Tibial nerve (tissue), 3 donors: ENCODE results near the gene ZBTB47.

Experiments
- POLR2A ChIP-seq, 2 donors: fragments of 450-650 bp; IDR thresholded peaks; one replicate each; pipeline ENCODE4 v1.6.1; 2017; ENCODE audit warnings: antibody characterized with exemption in 2 of 2, mild to moderate bottlenecking in 2 of 2, moderate library complexity in 2 of 2
- TF ChIP-seq, protein P1 (sequence below), 5 experiments: fragments of 200-600 bp in 3 of 5; fragments of 450-650 bp in 2 of 5; sonication (generic) in 3 of 5; IDR thresholded peaks; one replicate each; pipeline ENCODE4 v1.5.1; 2016 to 2019; ENCODE audit warnings: antibody characterized with exemption in 5 of 5, mild to moderate bottlenecking in 3 of 5, moderate library complexity in 2 of 5

GRCh38 chr3:42699511-42699971, 46.0 kb downstream of the ZBTB47 start:
- no peak for TF ChIP-seq POLR2A (IDR thresholded peaks at IDR 0.05)
- TF ChIP-seq, protein P1, sequence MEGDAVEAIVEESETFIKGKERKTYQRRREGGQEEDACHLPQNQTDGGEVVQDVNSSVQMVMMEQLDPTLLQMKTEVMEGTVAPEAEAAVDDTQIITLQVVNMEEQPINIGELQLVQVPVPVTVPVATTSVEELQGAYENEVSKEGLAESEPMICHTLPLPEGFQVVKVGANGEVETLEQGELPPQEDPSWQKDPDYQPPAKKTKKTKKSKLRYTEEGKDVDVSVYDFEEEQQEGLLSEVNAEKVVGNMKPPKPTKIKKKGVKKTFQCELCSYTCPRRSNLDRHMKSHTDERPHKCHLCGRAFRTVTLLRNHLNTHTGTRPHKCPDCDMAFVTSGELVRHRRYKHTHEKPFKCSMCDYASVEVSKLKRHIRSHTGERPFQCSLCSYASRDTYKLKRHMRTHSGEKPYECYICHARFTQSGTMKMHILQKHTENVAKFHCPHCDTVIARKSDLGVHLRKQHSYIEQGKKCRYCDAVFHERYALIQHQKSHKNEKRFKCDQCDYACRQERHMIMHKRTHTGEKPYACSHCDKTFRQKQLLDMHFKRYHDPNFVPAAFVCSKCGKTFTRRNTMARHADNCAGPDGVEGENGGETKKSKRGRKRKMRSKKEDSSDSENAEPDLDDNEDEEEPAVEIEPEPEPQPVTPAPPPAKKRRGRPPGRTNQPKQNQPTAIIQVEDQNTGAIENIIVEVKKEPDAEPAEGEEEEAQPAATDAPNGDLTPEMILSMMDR (IDR thresholded peaks at IDR 0.05), result no peak
